HepG2 (cell line): ENCODE data around the gene CCR9. TPM values are rescaled to one million over a fixed set of nuclear protein-coding genes. Genes with fewer than 3 reads are reported as not detected.

Source experiments
- HNRNPUL1 ChIP-seq: fragments of 200-400 bp; formaldehyde crosslinking; IDR thresholded peaks from 2 replicates; pipeline ENCODE4 v1.6.1; 2017; ENCODE audit warnings: low read depth, mild to moderate bottlenecking, low read length, moderate library complexity
- KLF6 ChIP-seq: IDR thresholded peaks from 2 replicates; pipeline ENCODE4 v1.8.0; 2016; ENCODE audit warnings: missing biosample characterization, missing genetic modification reagents
- polyA plus RNA-seq, 8 experiments: library from polyadenylated mRNA; depleted of rRNA in 3 of 8; stranded (reverse) in 7 of 8; unstranded in 1 of 8; fragments of >200 nt; fragmentation: Illumina TruSeq in 4 of 8; extraction: Trizol in 4 of 8; gene quantifications; 2 replicates each; pipeline versions ENCODE4 v1.2.1 to v1.2.3, GENCODE V29; 2011 to 2016; ENCODE audit warnings: low read depth in 4 of 8, missing spikeins in 1 of 8, mixed read lengths in 1 of 8; ENCODE audit not compliant: insufficient read depth in 1 of 8
- total RNA-seq, 5 experiments: library from RNA; depleted of rRNA; stranded (reverse); fragments of >200 nt; fragmentation: Illumina TruSeq; extraction: Trizol; gene quantifications; 2 replicates each; pipeline ENCODE4 v1.2.3, GENCODE V29; 2016; ENCODE audit warnings: low read depth in 1 of 5
- TF ChIP-seq, protein P1 (sequence below): sonication (generic); formaldehyde crosslinking; IDR thresholded peaks from 2 replicates; pipeline ENCODE4 v1.4.0; 2020; ENCODE audit warnings: low read depth, mild to moderate bottlenecking, missing genetic modification reagents
- TF ChIP-seq, protein P2 (sequence below): sonication (generic); formaldehyde crosslinking; IDR thresholded peaks from 2 replicates; pipeline ENCODE4 v1.8.0; 2022; ENCODE audit warnings: mild to moderate bottlenecking, missing genetic modification reagents, moderate library complexity
- TF ChIP-seq, protein P3 (sequence below), 2 experiments: IDR thresholded peaks; 2 replicates each; pipeline ENCODE4 v1.6.1; 2011 to 2012; ENCODE audit warnings: low read length in 2 of 2, borderline replicate concordance in 1 of 2, low read depth in 1 of 2, mild to moderate bottlenecking in 1 of 2, moderate library complexity in 1 of 2

The CCR9 gene
- total and polyA plus RNA-seq, 2 of the 13 experiments (the other 11 are each of a cell fraction or from before 2014, with no cell fraction given): not detected

DNA sequence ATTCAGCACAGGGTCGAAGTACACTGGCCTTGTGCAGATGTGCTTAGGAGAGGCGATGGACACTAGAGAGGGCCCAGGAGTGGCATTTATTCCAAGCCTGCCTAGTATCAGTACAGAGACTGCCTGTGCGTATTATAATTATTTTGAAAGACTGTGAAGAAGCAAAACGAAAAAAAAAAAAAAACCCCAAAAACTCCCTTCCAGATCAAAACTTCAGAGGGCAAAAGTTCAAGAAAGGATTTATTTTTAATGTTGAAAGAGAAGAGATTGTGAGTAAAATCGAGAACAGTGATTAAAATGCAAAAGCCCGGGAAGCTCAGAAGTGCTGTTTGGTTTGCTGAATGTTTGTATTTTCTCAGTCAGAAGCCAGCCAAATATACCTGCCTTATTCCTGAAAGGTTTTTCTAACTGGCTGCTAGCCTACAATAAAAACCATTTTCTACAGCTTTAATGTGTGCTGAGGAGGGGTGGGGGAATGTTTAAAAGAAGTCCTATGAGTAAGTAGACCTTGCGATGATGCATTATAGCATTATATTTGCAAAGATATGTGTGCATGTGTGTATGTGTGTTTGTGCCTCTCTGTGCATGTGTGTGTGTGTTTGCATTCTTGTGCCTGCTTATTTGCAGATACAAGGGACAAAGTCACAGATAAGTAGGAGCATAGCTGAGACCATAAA, 25.2 kb upstream of the CCR9 start (continued):
- TF ChIP-seq, protein P1, sequence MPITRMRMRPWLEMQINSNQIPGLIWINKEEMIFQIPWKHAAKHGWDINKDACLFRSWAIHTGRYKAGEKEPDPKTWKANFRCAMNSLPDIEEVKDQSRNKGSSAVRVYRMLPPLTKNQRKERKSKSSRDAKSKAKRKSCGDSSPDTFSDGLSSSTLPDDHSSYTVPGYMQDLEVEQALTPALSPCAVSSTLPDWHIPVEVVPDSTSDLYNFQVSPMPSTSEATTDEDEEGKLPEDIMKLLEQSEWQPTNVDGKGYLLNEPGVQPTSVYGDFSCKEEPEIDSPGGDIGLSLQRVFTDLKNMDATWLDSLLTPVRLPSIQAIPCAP (CRISPR knock-in tag): no peak
- TF ChIP-seq, protein P2, sequence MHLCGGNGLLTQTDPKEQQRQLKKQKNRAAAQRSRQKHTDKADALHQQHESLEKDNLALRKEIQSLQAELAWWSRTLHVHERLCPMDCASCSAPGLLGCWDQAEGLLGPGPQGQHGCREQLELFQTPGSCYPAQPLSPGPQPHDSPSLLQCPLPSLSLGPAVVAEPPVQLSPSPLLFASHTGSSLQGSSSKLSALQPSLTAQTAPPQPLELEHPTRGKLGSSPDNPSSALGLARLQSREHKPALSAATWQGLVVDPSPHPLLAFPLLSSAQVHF (CRISPR knock-in tag): no peak
- no peak for TF ChIP-seq HNRNPUL1
- TF ChIP-seq, protein P3, sequence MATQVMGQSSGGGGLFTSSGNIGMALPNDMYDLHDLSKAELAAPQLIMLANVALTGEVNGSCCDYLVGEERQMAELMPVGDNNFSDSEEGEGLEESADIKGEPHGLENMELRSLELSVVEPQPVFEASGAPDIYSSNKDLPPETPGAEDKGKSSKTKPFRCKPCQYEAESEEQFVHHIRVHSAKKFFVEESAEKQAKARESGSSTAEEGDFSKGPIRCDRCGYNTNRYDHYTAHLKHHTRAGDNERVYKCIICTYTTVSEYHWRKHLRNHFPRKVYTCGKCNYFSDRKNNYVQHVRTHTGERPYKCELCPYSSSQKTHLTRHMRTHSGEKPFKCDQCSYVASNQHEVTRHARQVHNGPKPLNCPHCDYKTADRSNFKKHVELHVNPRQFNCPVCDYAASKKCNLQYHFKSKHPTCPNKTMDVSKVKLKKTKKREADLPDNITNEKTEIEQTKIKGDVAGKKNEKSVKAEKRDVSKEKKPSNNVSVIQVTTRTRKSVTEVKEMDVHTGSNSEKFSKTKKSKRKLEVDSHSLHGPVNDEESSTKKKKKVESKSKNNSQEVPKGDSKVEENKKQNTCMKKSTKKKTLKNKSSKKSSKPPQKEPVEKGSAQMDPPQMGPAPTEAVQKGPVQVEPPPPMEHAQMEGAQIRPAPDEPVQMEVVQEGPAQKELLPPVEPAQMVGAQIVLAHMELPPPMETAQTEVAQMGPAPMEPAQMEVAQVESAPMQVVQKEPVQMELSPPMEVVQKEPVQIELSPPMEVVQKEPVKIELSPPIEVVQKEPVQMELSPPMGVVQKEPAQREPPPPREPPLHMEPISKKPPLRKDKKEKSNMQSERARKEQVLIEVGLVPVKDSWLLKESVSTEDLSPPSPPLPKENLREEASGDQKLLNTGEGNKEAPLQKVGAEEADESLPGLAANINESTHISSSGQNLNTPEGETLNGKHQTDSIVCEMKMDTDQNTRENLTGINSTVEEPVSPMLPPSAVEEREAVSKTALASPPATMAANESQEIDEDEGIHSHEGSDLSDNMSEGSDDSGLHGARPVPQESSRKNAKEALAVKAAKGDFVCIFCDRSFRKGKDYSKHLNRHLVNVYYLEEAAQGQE (IDR thresholded peaks at IDR 0.05; ENCODE audit: borderline replicate concordance in 1 of 2, low read depth in 1 of 2, low read length in 2 of 2): no peak
- TF ChIP-seq KLF6 (CRISPR knock-in tag): no peak
- TF ChIP-seq, all 625 proteins: peak for 0
